HG03175 (cell line): Measurements from ENCODE around the gene EFCAB6.

Experiments
- ATAC-seq: cut with Tn5 transposase; IDR thresholded peaks from one replicate; pipeline ENCODE4 v1.9.1; 2021; ENCODE audit warnings: mild to moderate bottlenecking, moderate library complexity; ENCODE audit not compliant: unreplicated experiment

The EFCAB6 gene

DNA sequence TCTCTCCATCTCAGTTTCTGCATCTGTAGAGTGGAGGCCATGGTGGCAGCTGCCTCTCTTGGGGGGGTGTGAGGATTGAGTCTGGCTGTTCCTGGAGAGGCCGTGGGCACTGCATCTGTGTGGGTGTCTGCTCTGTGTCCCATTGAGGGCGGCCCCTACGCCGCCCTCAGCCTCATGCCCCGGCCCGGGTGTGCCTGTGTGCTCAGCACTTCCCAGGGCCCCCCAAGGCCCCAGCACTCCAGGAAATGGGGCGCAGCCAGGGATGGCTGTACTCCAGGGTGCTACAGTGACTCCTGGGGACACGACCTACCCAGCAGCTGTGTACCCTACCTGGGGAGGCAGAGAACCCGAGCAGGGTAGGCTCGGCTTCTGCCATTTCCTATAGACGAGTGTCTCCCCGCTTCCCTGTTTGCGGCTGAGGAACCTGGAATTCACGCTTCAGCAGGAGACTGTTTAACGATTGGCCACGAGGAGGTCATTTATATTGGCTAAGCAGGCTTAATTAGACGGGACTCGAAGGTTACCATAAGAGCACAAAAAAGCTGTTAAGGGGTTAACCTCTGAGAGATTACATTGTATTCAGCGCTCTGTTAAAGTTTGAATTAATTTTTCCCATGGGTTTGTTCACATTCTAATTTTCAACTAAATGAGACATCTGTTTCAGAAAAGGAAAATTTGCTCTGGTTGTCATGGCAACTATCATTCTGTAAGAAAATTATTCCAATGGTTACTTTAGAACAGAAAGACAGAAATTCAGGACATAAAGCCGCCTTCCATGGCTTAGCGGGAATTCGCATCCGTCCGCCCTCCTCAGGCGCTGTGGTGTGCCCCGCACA lies 323.9 kb downstream of the EFCAB6 start:
- no peak for ATAC-seq

DNA sequence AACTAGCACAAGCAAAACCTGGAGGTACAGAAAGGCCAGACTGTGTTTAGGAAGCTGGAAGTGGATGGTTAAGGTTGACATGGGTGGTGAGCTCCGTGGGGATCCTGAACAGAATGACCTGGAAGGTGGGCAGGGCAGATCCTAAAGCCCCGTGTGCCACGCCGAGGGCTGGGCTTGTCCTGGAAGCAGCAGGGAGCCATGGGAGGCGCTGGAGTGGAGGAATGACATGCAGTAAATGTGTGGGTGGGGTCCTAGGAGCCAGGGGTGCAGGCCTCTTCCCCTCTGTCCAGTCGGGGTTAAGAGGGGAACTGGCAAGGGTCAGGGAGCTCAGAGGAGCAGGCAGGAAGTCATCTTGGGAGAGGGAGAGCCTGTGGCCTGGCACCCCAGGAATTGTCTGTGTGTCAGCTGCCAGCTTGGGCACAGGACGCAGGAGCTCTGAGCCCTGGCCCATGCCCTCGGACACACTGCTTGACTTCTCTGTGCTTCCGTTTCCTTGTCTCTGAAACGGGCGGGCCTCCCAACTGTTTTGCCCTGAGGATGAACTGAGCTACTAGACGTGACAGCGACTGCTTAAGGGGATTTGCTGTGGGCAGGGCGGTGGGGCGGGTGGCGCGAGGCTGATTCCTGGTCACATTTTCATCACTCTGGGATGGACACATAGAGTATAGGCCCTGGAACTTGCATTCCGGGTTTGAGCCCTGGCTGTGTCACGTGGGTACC lies 324.6 kb downstream of the EFCAB6 start:
- ATAC-seq = no peak

- no peak for ATAC-seq
Observed at GRCh38 chr22:43485502-43486089, 326.5 kb downstream of the EFCAB6 start.

DNA sequence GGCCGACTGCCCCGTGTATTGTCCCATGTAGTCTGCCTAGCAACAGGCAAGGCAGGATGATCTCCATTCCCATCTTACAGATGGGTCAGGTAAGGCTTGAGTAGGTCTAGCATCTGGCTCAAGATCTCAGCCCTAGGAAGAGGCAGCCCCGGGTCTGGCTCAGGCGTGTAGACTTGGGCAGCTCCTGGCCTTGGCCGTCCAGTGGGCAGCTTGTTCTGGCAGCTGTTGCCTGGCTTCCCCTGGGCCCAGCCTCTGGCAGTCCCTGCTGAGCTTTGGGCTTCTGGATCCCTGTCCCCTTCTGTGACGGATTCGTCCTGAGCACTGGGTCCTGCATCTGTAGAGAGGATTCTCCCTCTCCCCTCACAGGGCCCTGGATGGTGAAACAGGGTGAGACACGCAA lies 327.9 kb downstream of the EFCAB6 start:
- ATAC-seq = no peak

- no peak for ATAC-seq
Observed at GRCh38 chr22:43483669-43484068, 328.4 kb downstream of the EFCAB6 start.

DNA sequence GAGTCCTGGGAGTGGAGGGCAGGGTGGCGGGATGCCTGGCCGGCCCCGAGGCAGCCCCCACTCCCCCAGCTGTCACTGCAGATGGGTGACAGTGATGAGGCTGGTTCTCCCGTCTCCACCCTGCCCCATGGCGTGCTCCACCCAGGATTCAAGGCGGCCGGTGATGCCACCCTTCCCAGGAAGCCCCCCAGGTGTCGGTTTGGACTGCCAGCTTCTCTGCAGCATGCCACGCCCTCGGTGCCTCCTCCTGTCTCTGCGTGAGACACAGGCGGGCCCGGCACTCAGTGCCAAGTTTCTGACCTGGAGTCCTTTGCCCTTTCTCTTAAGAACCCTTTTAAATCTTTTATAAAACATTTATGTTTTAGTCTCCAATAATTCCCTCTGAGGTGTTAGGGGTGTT lies 328.8 kb downstream of the EFCAB6 start:
- no peak for ATAC-seq

DNA sequence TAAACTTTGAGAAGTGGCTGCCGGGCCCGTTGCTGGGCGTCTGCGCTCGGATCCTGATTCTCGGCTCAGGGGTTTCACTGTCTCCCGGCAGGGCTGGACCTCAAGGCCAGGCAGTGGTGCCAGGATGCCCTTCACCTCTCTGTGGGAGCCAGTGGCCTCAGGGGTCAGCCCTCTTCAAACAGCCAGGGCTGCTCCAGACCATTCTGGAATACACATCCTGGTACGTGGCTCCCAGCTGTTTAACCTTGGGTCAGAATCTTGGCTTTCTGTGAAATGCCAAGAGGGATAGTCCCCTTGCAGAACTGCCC lies 329.8 kb downstream of the EFCAB6 start:
- ATAC-seq = no peak

GRCh38 chr22:43481568-43482317 lies 330.4 kb downstream of the EFCAB6 start:
- no peak for ATAC-seq

DNA sequence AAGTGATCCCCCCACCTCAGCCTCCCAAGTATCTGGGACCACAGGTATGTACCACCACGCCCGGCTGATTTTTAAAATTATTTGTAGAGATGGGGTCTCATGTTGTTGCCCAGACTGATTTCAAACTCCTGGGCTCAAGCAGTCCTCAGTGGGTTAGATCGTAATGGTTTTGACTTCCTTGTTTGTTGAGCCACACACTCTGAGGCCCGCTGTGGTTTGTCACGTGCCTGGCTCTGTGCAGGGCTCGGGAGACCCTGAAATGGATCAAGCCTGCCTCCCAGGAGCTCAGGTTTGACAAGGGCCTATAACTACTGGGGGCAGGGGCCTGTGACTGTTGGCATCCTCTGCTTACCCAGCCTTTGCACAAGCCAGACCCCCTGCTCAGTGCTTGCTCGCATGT lies 332.1 kb downstream of the EFCAB6 start:
- ATAC-seq = no peak

DNA sequence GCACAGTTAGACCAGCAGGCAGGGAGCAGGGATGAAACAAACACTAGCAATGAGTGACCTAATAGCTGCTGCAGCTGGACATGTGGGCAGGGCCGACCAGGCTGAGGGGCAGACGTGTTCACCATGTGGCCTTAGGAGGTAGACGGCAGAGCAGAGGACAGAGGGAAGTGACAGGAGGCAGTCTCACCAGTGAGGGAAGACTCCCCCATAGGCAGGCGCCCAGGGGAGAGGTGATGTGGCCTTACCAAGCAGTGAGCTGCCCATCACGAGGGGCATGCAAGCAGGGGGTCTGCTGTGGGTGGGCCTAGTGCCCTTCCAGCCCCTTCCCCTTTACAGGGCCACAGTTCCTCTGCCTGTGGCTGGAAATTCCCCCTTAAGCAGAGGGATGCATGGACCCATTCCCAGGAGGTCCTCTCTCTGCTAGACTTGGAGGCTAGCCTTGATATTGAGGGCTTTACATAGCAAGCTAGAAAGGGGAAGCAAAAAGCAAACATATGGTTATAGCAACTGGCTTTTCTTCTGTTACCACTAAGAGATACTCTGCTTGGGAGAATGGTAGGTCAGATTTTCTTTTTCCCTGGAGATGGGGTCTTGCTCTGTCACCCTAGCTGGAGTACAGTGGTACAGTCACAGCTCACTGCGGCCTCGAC lies 332.7 kb downstream of the EFCAB6 start:
- ATAC-seq = no peak
